ENCODE data around the gene PHLDA2.
"Not testable (repeated sequence)": the region's sequence is repeated elsewhere in the genome, so short reads cannot be mapped to it uniquely, and the experiment has no call there.

PHLDA2 gene

GRCh38 chr11:2945031-2945756 lies 16.0 kb upstream of the PHLDA2 start:
- DNase-seq (ENCODE audit: low spot score), result no peak

GRCh38 chr11:2944530-2944929 lies 15.3 kb upstream of the PHLDA2 start:
- no peak for DNase-seq (ENCODE audit: low spot score)

- DNase-seq (ENCODE audit: low spot score), result no peak
Measured at GRCh38 chr11:2943711-2944118, 14.5 kb upstream of the PHLDA2 start.

- no peak for DNase-seq (ENCODE audit: low spot score)
Measured at GRCh38 chr11:2942872-2943710, 13.9 kb upstream of the PHLDA2 start.

DNA sequence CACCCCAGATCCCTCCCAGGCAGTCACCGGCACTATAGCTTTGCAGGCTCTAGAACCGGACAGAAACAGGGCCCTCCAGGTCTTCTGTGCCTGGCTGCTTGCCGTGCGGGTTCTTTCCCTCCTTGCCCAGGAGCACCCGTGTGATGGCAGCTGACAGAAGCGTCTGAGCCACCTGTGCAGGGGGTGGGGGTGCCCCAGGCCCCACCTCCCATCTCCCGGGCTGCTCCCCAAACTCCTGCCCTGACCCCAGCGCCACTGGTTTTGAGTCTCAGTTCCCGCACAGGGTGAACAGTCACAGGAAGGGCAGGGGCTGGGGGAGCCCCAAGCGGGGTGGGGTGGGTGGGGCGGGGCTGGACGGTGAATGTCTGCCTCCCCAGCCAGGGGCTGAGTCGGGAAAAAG lies 13.2 kb upstream of the PHLDA2 start:
- DNase-seq (ENCODE audit: low spot score), result no peak

- no peak for DNase-seq (ENCODE audit: low spot score)
Measured at GRCh38 chr11:2940921-2941821, 12.0 kb upstream of the PHLDA2 start.

- no peak for DNase-seq (ENCODE audit: low spot score)
Measured at GRCh38 chr11:2940147-2940920, 11.1 kb upstream of the PHLDA2 start.

DNA sequence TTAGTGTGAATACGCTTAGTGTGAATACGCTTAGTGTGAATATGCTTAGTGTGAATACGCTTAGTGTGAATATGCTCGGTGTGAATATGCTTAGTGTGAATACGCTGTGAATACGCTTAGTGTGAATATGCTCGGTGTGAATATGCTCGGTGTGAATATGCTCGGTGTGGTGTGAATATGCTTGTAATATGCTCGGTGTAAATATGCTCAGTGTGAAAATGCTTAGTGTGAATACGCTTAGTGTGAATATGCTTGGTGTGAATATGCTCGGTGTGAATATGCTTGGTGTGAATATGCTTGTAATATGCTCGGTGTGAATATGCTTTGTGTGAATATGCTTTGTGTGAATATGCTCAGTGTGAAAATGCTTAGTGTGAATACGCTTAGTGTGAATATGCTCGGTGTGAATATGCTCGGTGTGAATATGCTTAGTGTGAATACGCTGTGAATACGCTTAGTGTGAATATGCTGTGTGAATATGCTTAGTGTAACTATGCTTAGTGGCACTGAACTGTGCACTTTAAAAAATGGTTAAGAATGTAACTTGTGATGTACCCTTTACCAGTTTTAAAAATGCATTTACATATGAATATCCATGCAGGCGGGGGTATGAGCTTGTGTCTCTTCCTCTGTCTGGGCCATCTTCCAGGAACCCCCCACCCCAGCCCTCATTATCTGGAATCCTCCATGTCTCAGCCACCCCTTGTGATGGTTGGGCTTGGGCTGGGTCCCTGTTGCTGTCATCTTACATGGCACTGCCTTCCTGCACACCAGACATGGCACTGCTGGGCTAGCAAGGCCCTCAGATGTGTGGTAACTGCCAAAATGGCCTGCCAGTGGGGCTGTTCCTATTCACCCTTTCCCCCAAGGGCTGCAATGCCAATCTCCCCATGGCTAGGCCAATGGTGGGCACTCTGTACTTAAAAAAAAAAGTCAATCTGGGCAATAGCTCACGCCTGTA lies 9.5 kb upstream of the PHLDA2 start:
- DNase-seq (ENCODE audit: low spot score), result not testable (repeated sequence)

DNA sequence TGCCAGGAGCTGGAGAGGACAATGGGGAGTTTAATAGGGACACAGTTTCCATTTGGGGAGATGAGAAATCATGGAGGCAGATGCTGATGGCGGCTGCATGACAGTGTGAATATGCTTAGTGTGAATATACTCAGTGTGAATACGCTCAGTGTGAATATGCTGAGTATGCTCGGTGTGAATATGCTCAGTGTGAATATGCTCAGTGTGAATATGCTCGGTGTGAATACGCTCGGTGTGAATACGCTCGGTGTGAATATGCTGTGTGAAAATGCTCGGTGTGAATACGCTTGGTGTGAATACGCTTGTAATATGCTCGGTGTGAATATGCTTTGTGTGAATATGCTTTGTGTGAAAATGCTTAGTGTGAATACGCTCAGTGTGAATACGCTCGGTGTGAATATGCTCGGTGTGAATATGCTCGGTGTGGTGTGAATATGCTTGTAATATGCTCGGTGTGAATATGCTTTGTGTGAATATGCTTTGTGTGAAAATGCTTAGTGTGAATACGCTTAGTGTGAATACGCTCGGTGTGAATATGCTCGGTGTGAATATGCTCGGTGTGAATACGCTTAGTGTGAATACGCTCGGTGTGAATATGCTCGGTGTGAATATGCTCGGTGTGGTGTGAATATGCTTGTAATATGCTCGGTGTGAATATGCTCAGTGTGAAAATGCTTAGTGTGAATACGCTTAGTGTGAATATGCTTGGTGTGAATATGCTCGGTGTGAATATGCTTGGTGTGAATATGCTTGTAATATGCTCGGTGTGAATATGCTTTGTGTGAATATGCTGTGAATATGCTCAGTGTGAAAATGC lies 8.6 kb upstream of the PHLDA2 start:
- DNase-seq (ENCODE audit: low spot score), result not testable (repeated sequence)

GRCh38 chr11:2934611-2935239 lies 5.5 kb upstream of the PHLDA2 start:
- no peak for DNase-seq (ENCODE audit: low spot score)

GRCh38 chr11:2934021-2934550 lies 4.9 kb upstream of the PHLDA2 start:
- no peak for DNase-seq (ENCODE audit: low spot score)

DNA sequence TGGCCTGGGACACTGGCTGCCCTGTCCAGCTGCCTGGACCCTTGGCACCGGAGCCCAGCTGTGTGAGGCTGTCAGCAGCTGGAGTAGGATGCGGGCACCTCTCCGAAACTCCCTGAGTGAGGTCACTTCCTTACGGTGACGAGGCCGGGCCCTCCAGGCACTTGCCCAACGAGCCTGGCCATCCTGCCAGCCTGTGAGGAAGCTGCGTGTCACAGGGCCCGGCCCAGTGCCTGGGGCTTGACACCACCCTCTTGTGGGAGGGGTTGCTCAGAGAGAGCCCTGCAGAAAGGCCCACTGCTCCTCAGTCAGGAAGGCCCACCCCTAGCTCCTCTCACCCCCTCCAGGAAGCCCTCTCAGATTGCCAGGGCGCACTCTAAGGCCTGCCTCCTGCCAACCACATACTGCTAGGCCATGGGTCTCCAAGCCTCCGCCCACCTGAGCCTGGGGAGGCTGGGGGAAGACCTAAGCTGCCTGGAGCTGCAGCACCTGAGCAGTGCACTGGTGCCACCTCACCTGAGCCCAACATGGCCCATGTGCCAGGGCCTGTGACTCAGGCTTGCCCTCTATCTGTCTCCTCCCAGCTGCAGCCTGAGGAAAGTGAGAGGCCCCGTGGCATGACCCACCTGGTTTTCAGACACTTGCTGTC lies 4.3 kb upstream of the PHLDA2 start:
- DNase-seq (ENCODE audit: low spot score), result peak; percentile 46

DNA sequence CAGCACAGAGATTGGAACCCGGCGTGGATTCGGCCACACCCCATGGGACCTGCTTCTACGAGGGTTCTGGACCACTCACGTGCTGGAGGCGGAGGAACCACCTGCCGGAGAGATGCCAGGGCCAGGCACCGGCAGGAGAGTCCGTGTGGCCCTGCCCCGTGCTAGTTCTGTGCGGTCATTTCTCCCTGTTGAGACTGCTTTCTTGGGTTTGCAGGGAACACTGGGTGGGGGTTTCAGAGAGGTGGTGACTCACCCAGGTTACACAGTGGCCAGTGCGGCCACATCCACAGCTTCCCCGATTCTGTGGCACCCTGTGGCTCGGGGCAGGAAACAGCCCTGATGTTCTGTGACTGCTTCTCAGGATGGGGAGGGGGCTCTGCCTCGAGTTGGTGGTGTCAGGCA lies 3.6 kb upstream of the PHLDA2 start:
- no peak for DNase-seq (ENCODE audit: low spot score)

DNA sequence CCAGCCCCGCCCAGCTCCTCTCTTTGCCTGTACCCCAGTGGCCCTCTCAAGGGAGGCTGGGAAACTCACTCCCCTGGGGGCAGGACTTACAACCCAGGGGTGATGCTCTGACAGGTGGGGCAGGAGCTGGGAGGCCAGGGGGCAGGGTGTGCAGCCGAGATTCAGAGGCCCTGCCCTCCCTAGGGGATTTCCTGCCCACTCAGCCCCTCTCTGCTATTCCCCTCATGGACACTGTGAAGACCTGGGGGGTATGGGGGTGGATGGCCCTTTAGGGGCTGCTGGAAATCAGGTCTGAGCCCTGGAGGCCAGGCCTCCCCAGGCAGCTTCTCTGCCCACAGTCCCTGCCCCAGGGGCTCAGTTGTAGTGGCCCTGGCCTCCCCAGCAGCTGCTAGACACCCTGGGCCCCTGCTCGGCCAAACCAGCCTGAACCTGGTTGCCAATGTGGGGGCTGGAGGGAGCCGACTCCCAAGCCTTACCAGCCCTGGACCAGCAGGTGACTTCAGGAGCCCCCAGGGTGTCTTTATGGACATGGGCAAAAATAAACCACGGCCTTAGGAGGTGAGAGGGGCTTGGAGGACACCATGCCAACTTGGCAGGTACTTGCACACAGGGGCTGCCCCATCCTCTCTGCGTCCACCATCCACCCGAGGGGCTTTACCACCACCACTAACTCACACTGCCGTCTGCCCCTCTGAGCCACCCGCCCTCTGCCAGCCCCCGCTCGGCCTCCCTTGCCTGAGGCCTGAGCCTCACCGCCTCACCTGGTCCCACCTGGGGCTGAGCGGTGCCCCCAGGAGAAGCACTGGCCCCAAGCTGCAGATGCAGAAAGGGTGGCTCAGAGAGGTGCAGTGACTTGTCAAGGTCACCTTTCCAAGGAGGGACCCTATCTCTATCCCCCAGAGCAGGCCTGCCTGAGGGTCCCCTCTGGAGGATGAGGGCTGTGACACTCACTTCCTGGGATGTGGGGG lies 2.8 kb upstream of the PHLDA2 start:
- DNase-seq (ENCODE audit: low spot score), result no peak

DNA sequence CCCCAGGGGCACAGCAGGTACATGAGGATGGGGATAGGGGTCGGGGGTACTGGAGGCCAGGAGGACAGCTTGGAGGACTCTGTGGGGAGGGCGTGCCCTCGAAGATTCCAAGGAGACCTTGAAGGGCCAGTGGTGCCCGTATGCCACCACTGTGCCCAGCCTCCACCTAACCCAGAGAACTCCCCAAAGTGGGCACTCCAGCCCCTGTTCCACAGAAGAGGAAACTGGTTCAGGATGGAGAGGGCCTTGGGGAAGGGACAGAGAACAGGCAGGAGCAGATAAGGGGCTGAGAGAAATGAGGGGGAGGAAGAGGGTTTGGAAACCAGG lies 2.2 kb upstream of the PHLDA2 start:
- DNase-seq (ENCODE audit: low spot score), result no peak

GRCh38 chr11:2930704-2931419 lies 1.6 kb upstream of the PHLDA2 start:
- peak; percentile 61 for DNase-seq (ENCODE audit: low spot score)
